ENCODE data around the gene CAMSAP2. TPM values are rescaled to one million over a fixed set of nuclear protein-coding genes. Genes with fewer than 3 reads are reported as not detected.

CAMSAP2 gene
- total and polyA plus RNA-seq, 10 of the 15 experiments (the other 5 are each of a cell fraction or from before 2014, with no cell fraction given), result 3.9 to 19.8 (median 8.0) TPM

DNA sequence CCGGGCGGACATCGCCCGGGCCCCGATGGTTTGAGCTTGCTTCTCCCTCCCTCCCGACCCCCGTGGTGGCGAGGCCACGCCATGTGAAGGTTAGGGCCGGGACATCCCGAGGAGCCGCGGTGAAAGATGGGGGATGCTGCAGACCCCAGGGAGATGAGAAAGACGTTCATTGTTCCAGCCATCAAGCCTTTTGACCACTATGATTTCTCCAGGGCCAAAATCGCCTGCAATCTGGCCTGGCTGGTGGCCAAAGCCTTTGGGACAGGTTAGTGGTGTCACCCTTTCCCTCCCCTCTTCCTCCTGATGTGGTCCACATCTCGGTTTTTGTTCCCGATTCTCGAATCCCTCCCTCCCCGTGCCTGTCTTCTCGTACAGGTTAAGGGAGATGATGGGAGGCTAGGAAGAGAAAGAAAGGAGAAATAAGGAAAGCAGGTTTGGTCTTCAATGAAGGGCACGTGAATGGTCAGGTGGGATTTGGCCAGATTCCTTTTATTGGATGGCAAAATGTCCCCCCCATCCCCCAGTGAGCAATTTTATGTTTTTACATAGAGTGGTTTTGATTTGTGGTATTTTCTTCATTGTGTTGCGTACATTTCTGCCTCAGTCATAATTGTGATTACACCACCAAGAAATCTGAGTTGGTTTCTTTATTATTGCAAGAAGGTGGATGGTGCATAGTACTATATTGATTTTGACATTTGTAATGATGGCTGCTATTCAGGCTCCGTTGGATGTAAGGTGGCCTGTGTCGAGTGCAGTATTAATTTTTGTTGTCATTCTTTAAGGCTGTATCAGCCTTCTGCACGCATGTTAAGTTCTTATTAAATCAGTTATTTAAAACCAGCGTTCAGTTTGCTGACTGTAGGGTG is 1.2 kb downstream of the CAMSAP2 start (continued):
- TF ChIP-seq, protein P1, sequence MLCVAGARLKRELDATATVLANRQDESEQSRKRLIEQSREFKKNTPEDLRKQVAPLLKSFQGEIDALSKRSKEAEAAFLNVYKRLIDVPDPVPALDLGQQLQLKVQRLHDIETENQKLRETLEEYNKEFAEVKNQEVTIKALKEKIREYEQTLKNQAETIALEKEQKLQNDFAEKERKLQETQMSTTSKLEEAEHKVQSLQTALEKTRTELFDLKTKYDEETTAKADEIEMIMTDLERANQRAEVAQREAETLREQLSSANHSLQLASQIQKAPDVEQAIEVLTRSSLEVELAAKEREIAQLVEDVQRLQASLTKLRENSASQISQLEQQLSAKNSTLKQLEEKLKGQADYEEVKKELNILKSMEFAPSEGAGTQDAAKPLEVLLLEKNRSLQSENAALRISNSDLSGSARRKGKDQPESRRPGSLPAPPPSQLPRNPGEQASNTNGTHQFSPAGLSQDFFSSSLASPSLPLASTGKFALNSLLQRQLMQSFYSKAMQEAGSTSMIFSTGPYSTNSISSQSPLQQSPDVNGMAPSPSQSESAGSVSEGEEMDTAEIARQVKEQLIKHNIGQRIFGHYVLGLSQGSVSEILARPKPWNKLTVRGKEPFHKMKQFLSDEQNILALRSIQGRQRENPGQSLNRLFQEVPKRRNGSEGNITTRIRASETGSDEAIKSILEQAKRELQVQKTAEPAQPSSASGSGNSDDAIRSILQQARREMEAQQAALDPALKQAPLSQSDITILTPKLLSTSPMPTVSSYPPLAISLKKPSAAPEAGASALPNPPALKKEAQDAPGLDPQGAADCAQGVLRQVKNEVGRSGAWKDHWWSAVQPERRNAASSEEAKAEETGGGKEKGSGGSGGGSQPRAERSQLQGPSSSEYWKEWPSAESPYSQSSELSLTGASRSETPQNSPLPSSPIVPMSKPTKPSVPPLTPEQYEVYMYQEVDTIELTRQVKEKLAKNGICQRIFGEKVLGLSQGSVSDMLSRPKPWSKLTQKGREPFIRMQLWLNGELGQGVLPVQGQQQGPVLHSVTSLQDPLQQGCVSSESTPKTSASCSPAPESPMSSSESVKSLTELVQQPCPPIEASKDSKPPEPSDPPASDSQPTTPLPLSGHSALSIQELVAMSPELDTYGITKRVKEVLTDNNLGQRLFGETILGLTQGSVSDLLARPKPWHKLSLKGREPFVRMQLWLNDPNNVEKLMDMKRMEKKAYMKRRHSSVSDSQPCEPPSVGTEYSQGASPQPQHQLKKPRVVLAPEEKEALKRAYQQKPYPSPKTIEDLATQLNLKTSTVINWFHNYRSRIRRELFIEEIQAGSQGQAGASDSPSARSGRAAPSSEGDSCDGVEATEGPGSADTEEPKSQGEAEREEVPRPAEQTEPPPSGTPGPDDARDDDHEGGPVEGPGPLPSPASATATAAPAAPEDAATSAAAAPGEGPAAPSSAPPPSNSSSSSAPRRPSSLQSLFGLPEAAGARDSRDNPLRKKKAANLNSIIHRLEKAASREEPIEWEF (IDR thresholded peaks at IDR 0.05; ENCODE audit: insufficient replicate concordance, low read depth, low read length), result no peak
- TF ChIP-seq TAF1 (IDR thresholded peaks at IDR 0.05; ENCODE audit: borderline replicate concordance, low read depth, low read length) (no peak), SMC3 (IDR thresholded peaks at IDR 0.05; ENCODE audit: borderline replicate concordance, low read length) (no peak), ZZZ3 (IDR thresholded peaks at IDR 0.05; ENCODE audit: control insufficient read depth, insufficient read length, low read depth) (no peak), HDAC2 (IDR thresholded peaks at IDR 0.05) (no peak)

Measured in GM12878 (cell line).